Measurements from ENCODE around the gene CFD. TPM values are rescaled to one million over a fixed set of nuclear protein-coding genes. Genes with fewer than 3 reads are reported as not detected.

Gene CFD
- total RNA-seq, 1 donor from 2014 or later: not detected

DNA sequence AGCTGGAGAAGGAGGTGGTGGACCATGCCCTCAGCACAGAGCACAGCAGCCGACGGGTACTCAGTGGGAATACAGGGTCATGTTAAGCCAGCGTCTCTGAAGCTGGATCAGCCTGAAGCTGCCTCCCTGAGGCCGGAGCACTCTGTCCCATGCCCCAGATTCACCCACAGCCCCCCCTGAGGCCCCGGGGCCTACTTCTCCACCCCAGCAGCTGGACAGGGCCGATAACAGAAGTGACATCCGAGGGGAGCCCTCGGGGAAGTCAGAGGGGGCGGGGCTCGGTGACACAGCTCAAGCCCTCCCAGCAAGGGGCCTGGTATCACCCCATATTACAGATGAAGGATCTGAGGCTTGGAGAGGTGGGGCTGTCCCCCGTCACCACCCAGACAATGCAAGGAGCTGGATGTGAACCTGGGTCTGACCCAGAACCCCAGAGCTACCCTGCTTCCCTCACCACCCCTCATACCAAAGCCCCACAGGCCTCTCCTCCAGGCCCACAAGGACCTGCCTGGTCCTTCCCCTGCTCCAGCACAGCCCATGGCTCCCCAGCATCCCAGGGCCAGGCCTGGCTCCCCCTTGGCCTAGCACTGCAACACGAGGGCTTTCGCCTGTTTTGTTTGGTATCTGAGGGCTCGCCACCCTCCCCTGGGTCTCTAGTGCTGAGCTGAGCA, 47.9 kb downstream of the CFD start:
- TF ChIP-seq, protein P1, sequence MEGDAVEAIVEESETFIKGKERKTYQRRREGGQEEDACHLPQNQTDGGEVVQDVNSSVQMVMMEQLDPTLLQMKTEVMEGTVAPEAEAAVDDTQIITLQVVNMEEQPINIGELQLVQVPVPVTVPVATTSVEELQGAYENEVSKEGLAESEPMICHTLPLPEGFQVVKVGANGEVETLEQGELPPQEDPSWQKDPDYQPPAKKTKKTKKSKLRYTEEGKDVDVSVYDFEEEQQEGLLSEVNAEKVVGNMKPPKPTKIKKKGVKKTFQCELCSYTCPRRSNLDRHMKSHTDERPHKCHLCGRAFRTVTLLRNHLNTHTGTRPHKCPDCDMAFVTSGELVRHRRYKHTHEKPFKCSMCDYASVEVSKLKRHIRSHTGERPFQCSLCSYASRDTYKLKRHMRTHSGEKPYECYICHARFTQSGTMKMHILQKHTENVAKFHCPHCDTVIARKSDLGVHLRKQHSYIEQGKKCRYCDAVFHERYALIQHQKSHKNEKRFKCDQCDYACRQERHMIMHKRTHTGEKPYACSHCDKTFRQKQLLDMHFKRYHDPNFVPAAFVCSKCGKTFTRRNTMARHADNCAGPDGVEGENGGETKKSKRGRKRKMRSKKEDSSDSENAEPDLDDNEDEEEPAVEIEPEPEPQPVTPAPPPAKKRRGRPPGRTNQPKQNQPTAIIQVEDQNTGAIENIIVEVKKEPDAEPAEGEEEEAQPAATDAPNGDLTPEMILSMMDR (IDR thresholded peaks at IDR 0.05; ENCODE audit: partially characterized antibody, unreplicated experiment): no peak
- Mint-ChIP-seq H3K4me1 (ENCODE audit: low read depth, unreplicated experiment) (peaks cover 9% of the 10 kb centered on the region), H3K36me3 (ENCODE audit: unreplicated experiment) (no peaks in the 10 kb centered on the region), H3K27me3 (ENCODE audit: unreplicated experiment) (peaks cover 7% of the 10 kb centered on the region), H3K27ac (ENCODE audit: unreplicated experiment) (no peak overlapping the region), H3K4me3 (ENCODE audit: unreplicated experiment) (no peak overlapping the region), H3K9me3 (ENCODE audit: unreplicated experiment) (peaks cover 4% of the 10 kb centered on the region)
- DNase-seq: no peak

DNA sequence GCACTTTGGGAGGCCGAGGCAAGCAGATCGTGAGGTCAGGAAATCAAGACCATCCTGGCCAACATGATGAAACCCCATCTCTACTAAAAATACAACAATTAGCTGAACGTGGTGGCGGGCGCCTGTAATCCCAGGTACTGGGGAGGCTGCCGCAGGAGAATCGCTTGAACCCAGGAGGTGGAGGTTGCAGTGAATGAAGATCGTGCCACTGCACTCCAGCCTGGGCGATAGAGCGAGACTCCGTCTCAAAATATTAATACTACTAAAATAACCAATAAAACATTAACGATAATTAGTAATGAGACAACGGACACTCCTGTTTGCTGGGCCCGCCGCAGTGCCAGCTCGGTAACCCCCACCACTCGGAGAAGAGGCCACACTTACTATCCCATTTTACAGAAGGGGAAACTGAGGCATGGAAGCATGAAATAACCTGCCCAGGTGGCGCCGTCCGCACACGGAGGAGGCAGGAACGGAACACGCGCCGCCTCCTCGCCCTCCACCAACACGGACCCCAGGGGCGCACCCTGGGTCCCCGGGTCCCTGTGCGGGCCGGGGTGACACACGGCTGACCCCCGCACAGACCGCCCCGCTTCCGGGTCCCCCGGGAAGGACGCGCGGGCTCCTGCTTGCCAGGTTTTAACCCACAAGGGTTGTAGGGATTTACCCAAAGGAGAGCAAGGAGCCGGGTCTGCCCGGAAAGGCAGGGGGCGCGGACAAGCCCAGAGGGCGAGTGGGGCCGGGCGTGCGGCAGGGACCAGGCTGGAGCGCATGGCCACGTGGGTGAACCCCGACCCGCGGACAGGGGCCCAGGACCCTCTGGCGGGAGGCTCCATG, 52.0 kb downstream of the CFD start:
- peak; percentile 38 for DNase-seq
- Mint-ChIP-seq H3K27me3 (ENCODE audit: unreplicated experiment) (peaks cover 12% of the 10 kb centered on the region), H3K36me3 (ENCODE audit: unreplicated experiment) (no peaks in the 10 kb centered on the region), H3K27ac (ENCODE audit: unreplicated experiment) (no peak overlapping the region), H3K9me3 (ENCODE audit: unreplicated experiment) (no peaks in the 10 kb centered on the region), H3K4me1 (ENCODE audit: low read depth, unreplicated experiment) (no peaks in the 10 kb centered on the region), H3K4me3 (ENCODE audit: unreplicated experiment) (peak overlapping the region; percentile 73)
- TF ChIP-seq, protein P1 (IDR thresholded peaks at IDR 0.05; ENCODE audit: partially characterized antibody, unreplicated experiment): no peak

DNA sequence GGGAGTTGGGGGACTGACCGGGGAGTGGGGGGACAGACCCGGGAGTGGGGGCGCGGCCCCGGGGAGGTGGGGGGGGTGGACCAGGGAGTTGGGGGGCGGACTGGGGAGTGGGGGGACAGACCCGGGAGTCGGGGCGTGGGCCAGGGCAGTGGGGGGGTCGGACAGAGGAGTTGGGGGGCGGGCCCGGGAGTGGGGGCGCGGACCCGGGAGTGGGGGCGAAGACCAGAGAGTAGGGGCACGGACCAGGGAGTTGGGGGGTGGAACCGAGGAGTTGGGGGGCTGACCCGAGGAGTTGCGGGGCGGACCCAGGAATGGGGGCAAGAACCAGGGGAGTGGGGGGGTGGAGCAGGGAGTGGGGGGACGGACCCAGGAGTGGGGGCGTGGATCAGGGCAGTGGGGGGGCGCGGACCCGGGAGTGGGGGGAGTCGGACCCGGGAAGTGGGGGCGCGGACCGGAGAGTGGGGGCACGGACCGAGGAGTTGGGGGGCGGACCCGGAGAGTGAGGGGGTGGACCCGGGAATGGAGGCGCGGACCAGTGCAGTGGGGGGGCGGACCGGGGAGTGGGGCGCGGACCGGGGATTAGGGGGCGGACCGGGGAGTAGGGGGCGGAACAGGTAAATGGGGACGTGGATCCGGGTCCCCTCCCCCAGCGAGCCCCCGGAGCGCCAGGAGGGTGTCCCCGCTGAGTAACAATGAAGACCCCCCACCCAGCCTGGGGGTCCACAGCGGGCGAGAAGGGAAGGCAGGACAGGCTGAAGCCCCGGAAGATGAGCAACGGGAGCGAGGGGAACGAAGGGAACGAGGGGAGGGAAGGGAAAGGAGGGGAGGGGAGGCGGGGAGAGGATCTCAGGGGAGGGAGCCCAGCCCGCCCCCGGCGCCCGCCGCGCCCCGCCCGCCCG, 53.0 kb downstream of the CFD start:
- TF ChIP-seq, protein P1 (IDR thresholded peaks at IDR 0.05; ENCODE audit: partially characterized antibody, unreplicated experiment): no peak
- DNase-seq: peak; percentile 33
- no peaks in the 10 kb centered on the region for H3K36me3 Mint-ChIP-seq (ENCODE audit: unreplicated experiment)
- H3K4me3 Mint-ChIP-seq (ENCODE audit: unreplicated experiment): peak overlapping the region; percentile 67
- H3K27me3 Mint-ChIP-seq (ENCODE audit: unreplicated experiment): peaks cover 12% of the 10 kb centered on the region
- H3K4me1 Mint-ChIP-seq (ENCODE audit: low read depth, unreplicated experiment): no peaks in the 10 kb centered on the region
- no peak overlapping the region for H3K27ac Mint-ChIP-seq (ENCODE audit: unreplicated experiment)
- H3K9me3 Mint-ChIP-seq (ENCODE audit: unreplicated experiment): no peaks in the 10 kb centered on the region

Small RNA genes within 50 kb of the gene (microRNA-seq; reads per million reads assigned to microRNA genes)
- 171 reads per million, percentile 79 among the genes with 10 or more reads in this experiment for gene MIR3187 (ENCODE audit: unreplicated experiment)

Other genes starting within 250 kb of the CFD start
- gene POLRMT, start 226.1 kb upstream of the CFD start, total RNA-seq (ENCODE audit: unreplicated experiment): 79.9 TPM
- gene FGF22, start 219.8 kb upstream of the CFD start, total RNA-seq (ENCODE audit: unreplicated experiment): 1.5 TPM
- gene RNF126, start 196.4 kb upstream of the CFD start, total RNA-seq (ENCODE audit: unreplicated experiment): 51.7 TPM
- gene FSTL3, start 183.3 kb upstream of the CFD start, total RNA-seq (ENCODE audit: unreplicated experiment): 10.7 TPM
- 0.78 TPM for gene PRSS57, start 164.2 kb upstream of the CFD start, total RNA-seq (ENCODE audit: unreplicated experiment)
- 349 TPM for gene PALM, start 150.7 kb upstream of the CFD start, total RNA-seq (ENCODE audit: unreplicated experiment)
- 1.1 TPM for gene MISP, start 108.6 kb upstream of the CFD start, total RNA-seq (ENCODE audit: unreplicated experiment)
- 244 TPM for gene PTBP1, start 62.2 kb upstream of the CFD start, total RNA-seq (ENCODE audit: unreplicated experiment)
- 392 TPM for gene PLPPR3, start 37.7 kb upstream of the CFD start, total RNA-seq (ENCODE audit: unreplicated experiment)
- 2.2 TPM for gene AZU1, start 31.8 kb upstream of the CFD start, total RNA-seq (ENCODE audit: unreplicated experiment)
- gene PRTN3, start 18.7 kb upstream of the CFD start, total RNA-seq (ENCODE audit: unreplicated experiment): not detected
- not detected for gene ELANE, start 7.4 kb upstream of the CFD start, total RNA-seq (ENCODE audit: unreplicated experiment)
- gene MED16, start 33.5 kb downstream of the CFD start, total RNA-seq (ENCODE audit: unreplicated experiment): 65.0 TPM
- not detected for gene RNU6-9, start 33.8 kb downstream of the CFD start, total RNA-seq (ENCODE audit: unreplicated experiment)
- gene R3HDM4, start 53.6 kb downstream of the CFD start, total RNA-seq (ENCODE audit: unreplicated experiment): 61.9 TPM
- gene KISS1R, start 57.7 kb downstream of the CFD start, total RNA-seq (ENCODE audit: unreplicated experiment): not detected
- gene ARID3A, start 66.4 kb downstream of the CFD start, total RNA-seq (ENCODE audit: unreplicated experiment): 148 TPM
- gene WDR18, start 124.7 kb downstream of the CFD start, total RNA-seq (ENCODE audit: unreplicated experiment): 52.1 TPM
- 0.93 TPM for gene GRIN3B, start 140.8 kb downstream of the CFD start, total RNA-seq (ENCODE audit: unreplicated experiment)
- 222 TPM for gene TMEM259, start 161.5 kb downstream of the CFD start, total RNA-seq (ENCODE audit: unreplicated experiment)
- gene RNU6-2, start 161.9 kb downstream of the CFD start, total RNA-seq (ENCODE audit: unreplicated experiment): not detected
- gene CNN2, start 166.9 kb downstream of the CFD start, total RNA-seq (ENCODE audit: unreplicated experiment): 117 TPM
- 110 TPM for gene ABCA7, start 180.4 kb downstream of the CFD start, total RNA-seq (ENCODE audit: unreplicated experiment)
- 1.7 TPM for gene ARHGAP45, start 207.5 kb downstream of the CFD start, total RNA-seq (ENCODE audit: unreplicated experiment)
- gene POLR2E, start 235.7 kb downstream of the CFD start, total RNA-seq (ENCODE audit: unreplicated experiment): 140 TPM
- gene GPX4, start 244.3 kb downstream of the CFD start, total RNA-seq (ENCODE audit: unreplicated experiment): 210 TPM

Data from glutamatergic neuron (in vitro differentiated cells).